T-helper 22 cell (primary cell): ENCODE results near the gene WNT3.
"Not testable (repeated sequence)": the region's sequence is repeated elsewhere in the genome, so short reads cannot be mapped to it uniquely, and the experiment has no call there.

Source experiments
- DNase-seq: peaks from one replicate; pipeline ENCODE4 v3.0.0-alpha.2; 2020; ENCODE audit warnings: low read depth

The WNT3 gene

DNA sequence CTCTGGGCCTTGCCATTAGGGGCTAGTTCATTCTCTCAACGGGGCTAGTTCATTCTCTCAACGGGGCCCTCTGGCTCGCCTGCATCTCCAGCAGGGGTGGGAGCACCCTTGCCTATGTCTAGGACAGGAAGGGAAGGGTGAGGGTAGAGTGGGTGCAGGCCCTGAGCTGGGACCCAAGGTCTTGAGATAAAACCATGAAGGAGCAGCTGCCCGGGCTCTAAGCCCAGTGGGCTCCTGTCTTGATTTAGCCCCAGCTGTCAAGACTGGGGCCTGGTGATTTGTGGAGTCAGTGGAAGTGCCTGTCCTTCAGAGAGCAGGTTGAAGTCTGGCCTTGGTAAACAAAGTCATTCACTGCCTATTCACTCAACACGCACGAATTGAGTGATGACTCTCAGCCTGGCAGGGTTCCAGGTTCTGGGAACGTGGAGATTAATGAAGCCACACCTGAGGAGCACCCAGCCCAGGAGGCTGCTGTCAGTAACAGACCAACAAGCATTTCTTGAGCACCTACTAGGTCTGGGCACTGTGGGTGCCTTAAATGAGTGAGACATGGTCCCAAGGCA is 35.4 kb downstream of the WNT3 start:
- no peak for DNase-seq

DNA sequence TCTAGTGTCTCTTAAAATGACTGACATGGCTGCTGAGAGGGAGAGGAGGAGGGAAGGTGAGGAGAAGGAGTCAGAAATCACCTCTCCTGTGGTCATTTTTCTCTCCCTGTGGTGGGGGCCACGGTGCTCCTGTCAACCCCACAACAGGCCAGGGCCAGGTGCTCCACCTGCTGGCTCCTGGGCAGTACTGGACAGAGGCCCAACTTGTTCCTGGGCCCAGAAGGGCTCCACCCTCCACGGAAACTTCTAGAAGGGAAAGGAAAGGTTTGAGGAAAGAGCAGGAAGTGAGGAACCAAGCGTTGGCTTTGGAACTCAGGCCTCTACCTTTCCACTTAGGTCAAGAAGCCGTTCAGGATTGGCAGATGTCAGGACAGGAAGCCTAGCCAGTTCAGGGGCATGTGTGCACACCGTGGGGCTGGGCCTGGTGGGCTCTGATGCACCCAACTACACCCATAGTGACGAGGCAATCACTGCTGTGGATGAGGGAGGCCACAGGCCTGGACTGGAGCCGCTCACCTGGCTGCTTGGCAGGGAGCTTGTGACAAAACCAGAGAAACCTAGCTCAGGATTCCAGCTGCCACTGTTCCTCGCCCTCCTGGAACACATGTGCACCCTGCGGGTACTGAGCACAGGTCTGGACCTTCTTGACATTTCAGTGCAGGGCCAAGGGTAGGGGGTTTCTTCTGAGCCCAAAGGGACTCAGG is 36.1 kb downstream of the WNT3 start:
- DNase-seq = no peak

DNA sequence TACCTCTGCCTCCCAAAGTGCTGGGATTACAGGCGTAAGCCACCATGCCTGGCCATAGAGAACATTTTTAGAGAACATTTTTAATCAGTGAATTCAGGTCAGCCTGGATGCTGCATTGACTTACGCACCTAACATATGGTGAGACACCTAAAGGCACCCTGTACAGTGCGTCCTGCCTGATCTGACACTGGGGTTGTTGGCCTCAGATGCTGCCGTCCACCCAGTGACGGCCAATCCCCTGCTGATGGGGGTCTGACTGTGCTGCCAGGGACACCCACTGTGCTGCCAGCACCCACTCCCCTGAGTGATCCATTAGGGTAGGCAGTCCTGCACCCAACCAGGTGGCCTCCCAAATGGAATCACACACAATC is 38.5 kb downstream of the WNT3 start:
- no peak for DNase-seq

DNA sequence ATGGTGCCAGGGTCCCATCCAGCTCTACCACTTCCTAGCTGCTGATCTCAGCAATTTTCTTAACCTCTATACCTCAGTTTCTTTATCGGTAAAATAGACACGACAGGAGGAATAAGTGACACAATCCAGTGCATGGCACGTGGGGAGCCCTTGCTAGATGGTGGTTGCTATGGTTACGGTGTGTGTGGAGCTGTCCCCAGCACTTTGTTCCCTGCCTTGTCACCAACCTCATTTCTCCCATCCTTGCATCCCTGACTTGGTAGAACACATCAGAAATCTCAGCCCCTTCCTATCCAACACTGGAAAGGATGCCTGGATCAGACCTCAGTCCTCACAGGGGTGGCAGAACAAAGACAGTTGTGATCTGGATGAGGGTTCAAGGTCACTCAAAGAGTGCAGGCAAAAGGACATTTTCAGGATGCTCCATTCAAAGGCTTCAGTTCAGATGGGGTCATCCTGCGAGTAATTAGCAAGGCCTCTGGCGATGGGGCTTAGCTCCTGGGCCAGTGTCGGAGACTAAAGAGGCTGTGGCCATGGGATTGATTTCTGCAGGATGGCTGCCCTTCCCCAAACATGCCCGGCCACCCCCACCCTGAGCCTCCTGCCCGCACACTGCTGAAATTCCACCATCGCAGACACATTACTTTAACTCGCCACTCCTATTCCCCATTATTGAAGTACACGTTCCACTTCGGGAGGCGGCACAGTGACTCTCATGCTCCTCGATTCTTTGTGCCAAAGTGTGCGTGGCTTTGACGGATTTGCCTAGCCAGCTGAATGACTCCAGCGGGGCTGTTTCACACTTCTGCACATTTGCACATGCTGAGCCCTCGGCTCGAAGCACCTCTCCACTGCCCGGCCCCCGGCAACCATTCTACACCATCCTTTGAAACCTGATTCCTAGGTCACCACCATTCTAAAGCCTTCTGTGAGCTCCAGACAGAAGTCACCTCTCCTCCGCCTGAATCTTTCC is 40.3 kb downstream of the WNT3 start:
- no peak for DNase-seq

DNA sequence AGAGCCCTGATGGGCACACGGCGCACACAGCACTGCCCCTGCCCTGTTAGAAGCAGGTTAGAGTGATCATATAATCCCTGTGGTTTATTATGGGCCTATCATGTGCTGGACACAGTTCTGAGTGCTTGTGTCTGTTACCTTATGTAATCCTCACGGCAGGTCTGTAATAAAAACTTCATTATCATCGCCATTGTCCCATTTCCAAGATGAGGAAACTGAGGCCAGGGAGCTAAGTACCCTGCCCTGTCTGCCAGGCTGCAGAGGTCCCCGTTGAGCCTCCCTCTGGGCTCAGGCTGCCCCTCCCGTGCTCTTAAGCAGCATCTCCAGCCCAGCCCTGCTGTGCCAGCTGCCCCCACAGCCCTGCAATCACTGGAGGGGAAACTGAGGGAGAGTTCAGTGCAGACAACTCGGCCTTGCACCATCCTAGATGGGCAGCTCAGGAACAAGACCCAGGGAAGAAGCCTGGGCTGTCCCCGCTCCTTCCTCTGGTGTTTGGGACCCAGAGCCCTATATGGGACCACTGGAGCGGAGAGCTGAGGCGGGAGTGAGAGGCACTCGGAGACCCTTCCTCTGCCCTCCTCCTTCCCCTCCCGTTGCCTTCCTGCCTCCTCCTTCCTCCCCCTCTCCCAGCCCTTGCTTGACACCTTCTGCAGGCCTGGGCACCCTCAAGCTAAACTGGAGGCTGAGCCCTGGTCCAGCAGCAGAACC is 42.0 kb downstream of the WNT3 start:
- DNase-seq = no peak

DNA sequence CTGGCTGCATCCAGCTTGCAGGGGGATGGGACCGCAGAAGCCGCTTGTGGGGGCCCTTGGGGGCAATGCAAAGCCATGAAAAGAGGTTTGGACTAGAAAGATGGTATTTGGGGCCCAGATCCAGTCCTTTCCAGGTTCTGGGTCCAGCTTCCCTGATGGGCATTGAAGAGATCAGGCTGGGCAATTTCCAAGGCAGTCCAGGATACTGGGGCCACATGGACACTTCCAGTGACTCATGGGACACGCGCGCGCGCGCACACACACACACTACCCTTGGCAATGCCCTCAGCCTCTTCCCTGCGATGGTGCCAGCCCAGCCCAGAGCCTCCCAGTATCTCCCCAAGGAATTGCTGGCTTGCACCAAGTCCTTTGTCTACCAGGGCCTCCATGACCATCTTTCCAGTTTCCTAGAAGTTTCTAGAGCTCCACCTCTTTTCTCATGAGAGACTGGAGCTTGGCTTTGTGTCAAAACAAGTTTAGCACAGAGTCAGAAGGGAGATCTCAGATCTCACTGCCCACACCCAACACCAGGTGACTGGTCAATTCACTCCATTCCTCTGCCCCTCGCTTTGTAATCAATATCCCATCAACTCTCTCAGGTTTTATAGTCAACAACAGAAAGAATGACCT is 44.3 kb downstream of the WNT3 start:
- DNase-seq = no peak

DNA sequence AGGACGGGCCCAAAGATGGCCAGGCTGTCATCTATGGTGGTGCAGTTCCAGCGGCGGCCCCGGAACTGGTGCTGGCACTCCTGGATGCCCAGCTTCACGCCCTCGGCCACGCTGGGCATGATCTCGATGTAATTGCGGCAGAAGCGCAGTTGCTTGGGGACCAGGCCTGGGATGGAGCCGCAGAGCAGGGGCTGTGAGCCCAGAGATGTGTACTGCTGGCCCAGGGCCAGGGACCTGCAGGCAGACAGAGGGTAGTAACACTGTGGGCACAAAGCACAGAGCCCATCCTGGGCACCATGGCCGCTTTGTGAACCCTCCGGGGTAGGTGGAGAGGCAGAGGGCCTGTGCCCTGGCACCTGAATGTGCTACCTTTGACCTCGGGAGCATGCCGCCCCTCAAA is 44.8 kb downstream of the WNT3 start:
- DNase-seq = no peak

DNA sequence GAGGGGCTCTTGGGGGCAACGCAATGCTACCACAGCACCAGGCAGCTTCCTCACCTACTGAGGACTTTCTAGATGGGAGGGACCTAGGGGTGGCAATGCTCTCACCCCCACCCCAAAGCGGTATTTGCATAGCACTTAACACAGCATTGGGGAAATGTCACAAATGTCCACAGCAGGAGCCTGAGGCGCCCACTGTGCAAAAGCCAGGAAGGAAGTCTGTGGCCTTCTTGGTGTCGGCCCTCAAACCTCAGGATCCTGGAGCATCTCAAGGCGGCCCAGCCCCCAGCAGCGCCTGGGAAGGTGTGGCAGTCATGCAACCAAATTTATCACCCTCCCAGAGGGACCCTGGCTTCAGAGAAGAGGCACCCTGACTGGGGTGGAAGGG is 45.3 kb downstream of the WNT3 start:
- no peak for DNase-seq

DNA sequence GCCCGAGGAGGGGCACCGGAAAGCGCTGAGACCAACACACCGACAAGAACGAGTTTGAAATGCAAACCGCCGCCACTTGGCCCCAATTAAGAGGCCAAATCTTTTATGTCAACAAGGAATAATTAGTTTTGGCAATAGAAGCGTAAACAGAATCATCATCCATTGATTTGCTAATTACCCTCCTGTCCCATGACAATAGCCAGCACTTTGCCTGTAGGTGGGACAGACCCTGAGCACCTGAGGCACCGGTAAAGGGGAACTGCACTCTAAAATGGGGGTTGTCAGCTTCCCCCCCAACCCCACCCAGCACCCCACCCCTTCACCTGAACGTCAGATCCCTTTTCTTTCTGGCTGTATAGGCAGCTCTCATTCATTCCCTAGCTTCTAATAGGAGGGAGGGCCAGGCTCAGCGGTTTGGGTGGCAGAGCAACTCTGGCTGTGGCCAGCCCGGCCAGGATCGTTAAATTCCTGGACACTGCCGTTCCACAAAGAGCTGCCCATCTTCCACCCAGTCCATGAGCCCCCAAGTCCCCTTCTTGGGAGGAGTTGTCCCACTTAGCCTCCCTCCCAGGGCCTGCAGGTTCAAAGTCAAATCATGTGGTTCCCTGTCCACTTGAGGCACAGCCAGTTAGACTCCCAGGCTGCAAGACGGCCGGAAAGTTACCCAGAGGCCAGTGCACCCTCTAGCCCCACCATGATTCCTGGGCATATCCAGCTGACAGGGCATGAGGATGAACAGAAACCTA is 45.8 kb downstream of the WNT3 start:
- no peak for DNase-seq

DNA sequence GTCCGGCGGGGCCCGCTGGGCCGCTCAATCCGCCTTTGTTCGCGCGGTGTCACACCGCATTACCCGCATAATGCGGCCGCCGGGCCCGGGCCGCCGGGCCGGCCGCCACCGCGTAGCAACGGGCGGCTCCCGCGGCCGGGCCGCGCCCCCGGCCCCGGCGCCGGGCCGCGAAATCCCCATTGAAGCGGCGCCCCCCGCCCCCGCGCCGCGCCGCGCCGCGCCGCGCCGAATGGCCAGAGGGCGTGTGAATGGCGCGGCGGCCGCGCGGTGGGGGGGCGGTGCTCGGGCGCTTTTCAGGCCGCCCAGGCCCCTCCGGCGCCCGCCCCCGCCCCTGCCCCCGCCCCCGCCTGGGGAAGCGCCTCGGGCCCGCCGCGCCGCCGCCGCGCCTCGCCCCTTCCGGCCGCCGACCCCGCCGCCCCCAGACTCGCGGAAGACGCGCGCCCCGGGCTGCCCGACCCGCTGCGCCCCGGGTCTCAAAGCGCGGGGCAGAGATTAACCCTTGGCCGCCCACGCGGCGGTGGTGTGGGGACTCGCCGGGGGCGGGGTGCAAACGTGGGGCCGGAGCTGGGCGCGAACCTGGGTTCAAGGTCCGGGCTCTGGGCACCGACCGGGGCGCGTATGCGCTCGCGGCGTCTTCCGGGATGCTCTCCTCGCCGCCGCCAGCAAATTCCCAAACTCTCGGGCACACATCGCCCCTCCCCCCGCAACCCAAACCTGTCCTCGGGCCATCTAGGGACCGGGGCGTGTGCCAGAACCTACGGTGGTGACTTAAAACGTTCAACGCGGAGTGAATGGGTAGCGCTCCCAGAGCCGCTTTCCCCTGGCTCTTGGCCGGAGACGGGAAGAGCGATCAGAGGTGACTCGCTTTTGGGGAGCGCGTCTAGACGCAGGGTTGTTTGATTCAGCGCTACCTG is 46.7 kb downstream of the WNT3 start:
- DNase-seq = no peak

DNA sequence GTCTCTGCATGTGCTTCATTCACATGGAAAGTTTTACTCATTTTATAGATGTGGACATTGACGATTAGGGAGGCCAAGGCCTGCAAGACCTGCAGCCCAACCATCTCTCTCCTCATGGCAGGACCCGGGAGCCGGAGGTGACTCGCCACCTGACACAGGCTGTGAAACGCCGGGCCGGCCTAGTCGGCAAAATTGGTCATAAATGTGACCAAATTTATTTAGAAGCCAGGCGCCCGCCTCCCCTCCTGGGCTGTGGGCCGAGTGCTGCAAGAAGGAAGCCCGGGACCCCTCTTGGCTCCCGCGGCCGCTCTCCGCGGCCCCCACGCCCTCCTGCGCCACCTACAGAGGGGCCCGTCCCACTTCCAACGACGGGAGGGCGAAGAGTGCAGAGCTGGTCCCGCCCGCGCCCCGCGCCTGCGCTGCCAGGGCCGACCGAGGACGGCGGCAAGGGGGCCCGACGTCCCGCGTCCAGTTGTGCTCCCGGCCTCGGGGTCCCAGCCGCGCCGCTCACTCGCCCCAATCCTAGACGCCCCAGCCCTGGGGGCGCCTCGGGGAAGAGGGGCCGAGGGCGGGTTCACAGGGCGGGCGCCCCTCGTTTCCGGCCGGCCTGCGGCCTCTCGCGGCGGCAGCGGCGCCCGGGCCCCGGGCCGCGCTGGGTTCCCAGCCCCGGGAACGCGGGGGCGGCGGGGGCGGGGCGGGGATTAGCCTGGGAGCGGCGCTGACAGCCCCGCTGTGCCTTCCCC is 47.5 kb downstream of the WNT3 start:
- DNase-seq = no peak

DNA sequence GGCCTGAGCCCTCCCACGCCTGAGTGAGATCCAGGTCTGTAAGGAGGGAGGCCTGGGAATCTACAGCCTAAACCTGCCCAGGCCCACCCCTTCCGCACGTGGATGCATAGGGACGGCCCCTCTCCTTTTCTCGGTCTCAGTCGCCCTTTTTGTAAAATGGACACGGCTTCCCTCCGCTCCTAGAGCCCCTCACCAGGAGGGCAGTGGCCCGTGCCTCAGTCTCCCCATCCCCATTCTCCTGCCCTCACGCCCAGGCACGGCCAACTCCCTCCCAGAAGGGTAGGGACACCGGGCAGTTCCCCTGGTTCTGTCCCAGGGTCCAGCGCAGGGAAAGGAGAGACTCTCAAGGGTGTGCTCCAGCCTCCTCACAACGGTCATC is 48.1 kb downstream of the WNT3 start:
- no peak for DNase-seq

DNA sequence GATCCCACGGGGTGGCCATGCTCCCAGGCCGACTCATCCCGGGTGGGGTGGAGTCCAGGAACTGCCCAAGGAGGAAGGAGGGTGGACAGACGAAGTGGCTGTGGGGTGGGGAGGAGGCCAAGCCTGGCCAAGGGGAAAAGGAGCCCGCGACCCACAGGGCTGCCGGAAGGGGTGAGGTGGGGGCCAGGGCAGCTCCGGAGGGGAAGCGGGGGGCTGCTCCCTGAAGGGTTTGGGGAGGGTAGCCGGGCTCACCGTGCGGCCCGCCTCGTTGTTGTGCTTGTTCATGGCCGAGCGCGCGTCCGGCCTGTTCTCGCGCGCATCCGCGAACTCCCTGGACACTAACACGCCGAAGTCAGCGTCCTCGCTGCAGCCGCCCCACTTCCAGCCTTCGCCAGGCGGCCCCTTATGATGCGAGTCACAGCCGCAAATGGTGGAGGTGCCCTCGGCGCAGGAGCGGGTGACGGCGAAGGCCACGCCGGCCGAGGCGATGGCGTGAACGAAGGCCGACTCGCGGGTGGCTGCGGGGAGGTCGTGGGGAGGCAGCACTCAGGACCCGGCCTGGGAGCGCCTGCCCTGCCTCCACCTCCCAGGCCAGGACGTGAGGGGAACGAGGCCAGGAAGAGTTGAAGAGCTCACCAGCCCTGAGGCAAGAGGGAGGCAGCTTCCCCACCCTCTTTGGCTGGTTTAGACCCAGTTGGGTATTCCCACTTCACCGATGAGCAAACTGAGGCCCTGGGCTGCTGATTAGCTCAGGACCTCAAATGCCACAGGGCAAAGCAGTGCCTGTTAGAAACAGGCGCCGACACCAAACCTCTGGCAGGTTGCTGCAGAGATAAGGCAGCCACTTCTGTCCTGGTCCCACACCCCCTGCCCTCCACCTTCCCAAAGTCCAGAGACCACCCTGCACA is 48.7 kb downstream of the WNT3 start:
- no peak for DNase-seq

DNA sequence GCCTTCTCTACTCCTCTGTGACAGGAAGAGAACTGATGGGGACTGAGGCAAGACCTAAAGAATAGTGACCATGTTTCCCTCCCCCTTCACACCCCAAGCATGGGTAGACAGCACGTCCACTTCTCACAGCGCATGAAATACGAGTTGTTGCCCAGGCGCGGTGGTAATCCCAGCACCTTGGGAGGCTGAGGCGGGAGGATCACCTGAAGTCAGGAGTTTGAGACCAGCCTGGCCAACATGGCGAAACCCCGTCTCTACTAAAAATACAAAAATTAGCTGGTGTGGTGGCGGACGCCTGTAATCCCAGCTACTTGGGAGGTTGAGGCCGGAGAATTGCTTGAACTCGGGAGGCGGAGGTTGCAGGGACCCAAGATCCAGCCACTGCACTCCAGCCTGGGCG is 49.6 kb downstream of the WNT3 start:
- DNase-seq = not testable (repeated sequence)

DNA sequence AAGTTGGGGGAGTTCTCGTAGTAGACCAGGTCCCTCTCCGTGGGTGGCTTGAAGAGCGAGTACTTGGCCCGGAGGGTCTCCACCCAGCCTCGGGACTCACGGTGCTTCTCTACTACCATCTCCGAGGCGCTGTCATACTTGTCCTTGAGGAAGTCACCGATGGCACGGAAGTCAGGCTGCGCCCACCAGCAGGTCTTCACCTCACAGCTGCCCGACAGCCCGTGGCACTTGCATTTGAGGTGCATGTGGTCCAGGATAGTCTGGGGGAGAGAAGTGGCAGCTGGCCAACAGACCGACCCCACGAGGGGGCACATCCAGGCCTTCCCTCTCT is 50.0 kb downstream of the WNT3 start:
- DNase-seq = no peak

DNA sequence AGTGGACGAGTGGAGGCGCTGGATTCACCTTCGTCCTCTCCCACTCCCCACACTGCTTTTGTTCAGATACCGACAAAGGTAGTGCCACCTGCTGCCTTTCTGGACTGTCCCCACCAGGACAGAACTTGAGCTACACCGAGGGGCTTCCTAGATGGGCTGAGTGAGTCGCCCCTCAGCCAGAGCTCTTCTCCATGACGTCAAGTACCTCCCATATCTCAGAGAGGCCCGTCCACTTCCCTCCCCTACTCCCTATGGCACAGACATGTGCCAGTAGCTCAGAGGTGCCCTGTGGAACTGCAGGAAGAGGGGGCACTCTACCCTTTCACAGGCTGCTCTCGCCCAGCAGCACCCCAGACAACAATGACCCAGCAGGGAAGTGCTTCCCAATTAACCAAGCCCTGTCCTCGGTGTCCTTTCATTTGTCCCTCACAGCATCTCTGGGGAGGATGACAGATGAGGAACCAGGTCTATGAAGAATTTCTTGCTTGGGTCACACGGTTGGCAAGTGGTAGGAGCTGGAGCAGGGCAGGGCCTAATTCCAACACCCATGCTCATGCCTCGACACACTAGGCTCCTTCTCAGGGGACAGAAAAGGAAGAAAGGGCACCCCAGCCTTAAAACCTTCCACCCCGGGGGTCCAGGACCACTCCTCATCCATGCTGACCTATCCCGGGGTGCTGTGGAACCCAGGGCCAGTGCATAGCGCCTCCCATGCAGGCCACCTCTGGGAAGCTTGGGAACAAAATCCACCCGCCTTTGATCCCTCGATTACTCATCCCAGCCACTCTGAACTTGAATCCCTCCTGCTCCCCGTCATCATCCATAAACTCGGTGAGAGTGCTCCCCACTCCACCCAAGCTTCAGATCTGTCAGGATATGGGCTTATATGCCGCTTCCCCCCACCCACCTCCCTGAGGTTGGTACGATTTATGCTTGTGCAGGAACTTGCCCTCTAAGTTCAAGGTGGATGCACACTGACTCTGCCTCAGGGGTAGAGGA is 51.7 kb downstream of the WNT3 start:
- DNase-seq = no peak

DNA sequence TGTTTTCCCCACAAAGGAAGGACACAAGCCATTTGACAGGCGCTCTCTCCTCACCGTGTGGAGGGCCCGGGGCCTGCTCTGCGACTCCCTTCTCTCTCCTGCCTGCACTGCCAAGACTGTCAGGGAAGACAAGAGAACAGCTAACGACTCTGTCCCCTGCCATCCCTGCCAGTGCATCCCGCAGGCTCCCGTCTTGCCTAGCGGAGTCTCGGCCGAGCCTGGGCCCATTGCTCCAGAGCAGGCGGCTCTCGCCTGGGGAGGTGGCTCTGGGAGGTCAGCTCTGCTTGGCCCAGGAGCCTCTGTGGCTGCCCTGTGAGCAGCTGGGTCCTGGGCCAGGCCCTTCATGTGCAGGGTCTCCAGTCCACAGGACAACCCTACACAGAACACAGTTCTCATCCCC is 53.0 kb downstream of the WNT3 start:
- DNase-seq = no peak
